B cell (primary cell): Measurements from ENCODE around the gene LTB4R. TPM values are rescaled to one million over a fixed set of nuclear protein-coding genes. Genes with fewer than 3 reads are reported as not detected.

Experiments used
- ATAC-seq: fragments of 200-7000 bp; cut with Tn5 transposase; one replicate; pipeline ENCODE4 v1.10.0; 2021; ENCODE audit warnings: low read depth, mild to moderate bottlenecking, moderate number of reproducible peaks, moderate library complexity
- CTCF ChIA-PET: fragments of 350-600 bp; sonication (Branson Sonifier 250); formaldehyde crosslinking; loops from one replicate; lab custom pipeline; 2021; ENCODE audit warnings: antibody characterized with exemption, inconsistent platforms; lab: Charles Lee
- POLR2A ChIA-PET: fragments of 350-600 bp; sonication (Branson Sonifier 250); formaldehyde crosslinking; loops from one replicate; lab custom pipeline; 2021; ENCODE audit warnings: antibody characterized with exemption; lab: Charles Lee
- DNase-seq: peaks from one replicate; pipeline ENCODE4 v3.0.0; 2013
- H2AFZ ChIP-seq: 2 replicates; pipeline ENCODE4 v1.6.1; 2012; ENCODE audit warnings: mild to moderate bottlenecking, low read depth, low read length; ENCODE audit not compliant: insufficient read depth, poor library complexity, severe bottlenecking
- H3K27ac ChIP-seq, 2 donors: 1 replicate in 1 of 2; 2 replicates in 1 of 2; pipeline ENCODE4 v1.5.1; 2012 to 2013; ENCODE audit warnings: low read length in 2 of 2, mild to moderate bottlenecking in 2 of 2, moderate library complexity in 1 of 2
- H3K27me3 ChIP-seq, 4 experiments: fragments of 200-600 bp in 1 of 4; sonication (generic) in 1 of 4; replicated peaks in 1 of 4; 1 replicate in 2 of 4; 2 replicates in 2 of 4; pipeline versions ENCODE4 v1.6.1 to v1.7.0; 2013 to 2016; ENCODE audit warnings: low read length in 3 of 4, mild to moderate bottlenecking in 2 of 4, mixed read lengths in 1 of 4, moderate library complexity in 1 of 4; ENCODE audit not compliant: insufficient read depth in 4 of 4, control insufficient read depth in 3 of 4; ENCODE audit errors: control extremely low read depth in 1 of 4
- H3K36me3 ChIP-seq, 2 experiments: replicated peaks in 1 of 2; 1 replicate in 1 of 2; 2 replicates in 1 of 2; pipeline versions ENCODE4 v1.6.1 to v1.7.1; 2013; ENCODE audit warnings: low read length in 1 of 2; ENCODE audit not compliant: insufficient read depth in 2 of 2, control insufficient read depth in 1 of 2; ENCODE audit errors: control extremely low read depth in 1 of 2, extremely low read depth in 1 of 2
- H3K4me1 ChIP-seq, 2 donors: fragments of 200-600 bp in 1 of 2; sonication (generic) in 1 of 2; 1 replicate in 1 of 2; 2 replicates in 1 of 2; pipeline versions ENCODE4 v1.5.1 to v1.6.1; 2013 to 2017; ENCODE audit warnings: low read length in 2 of 2; ENCODE audit not compliant: control insufficient read depth in 2 of 2, insufficient read depth in 2 of 2
- H3K4me2 ChIP-seq: replicated peaks from 2 replicates; pipeline ENCODE3; 2012; ENCODE audit warnings: mild to moderate bottlenecking, low read depth, low read length; ENCODE audit not compliant: poor library complexity, severe bottlenecking
- H3K4me3 ChIP-seq, 5 experiments: fragments of 200-600 bp in 1 of 5; sonication (generic) in 1 of 5; 1 replicate in 3 of 5; 2 replicates in 2 of 5; pipeline versions ENCODE4 v1.5.1 to v1.7.0; 2011 to 2016; ENCODE audit warnings: low read length in 4 of 5, mild to moderate bottlenecking in 4 of 5, low read depth in 2 of 5, control low read depth in 1 of 5, moderate library complexity in 1 of 5; ENCODE audit not compliant: insufficient read depth in 1 of 5; ENCODE audit errors: control extremely low read depth in 1 of 5, extremely low read depth in 1 of 5
- H3K79me2 ChIP-seq: fragments of 200-600 bp; sonication (generic); one replicate; pipeline ENCODE4 v1.6.0; 2016; ENCODE audit warnings: low read length; ENCODE audit not compliant: control insufficient read depth, insufficient read depth
- H3K9ac ChIP-seq: fragments of 200-600 bp; sonication (generic); 2 replicates; pipeline ENCODE4 v1.6.1; 2017; ENCODE audit warnings: mild to moderate bottlenecking, low read length, moderate library complexity
- H3K9me3 ChIP-seq, 3 donors: one replicate each; pipeline versions ENCODE4 v1.6.1 to v1.7.1; 2013; ENCODE audit warnings: low read length in 2 of 3; ENCODE audit not compliant: control insufficient read depth in 2 of 3, insufficient read depth in 1 of 3; ENCODE audit errors: control extremely low read depth in 1 of 3
- H4K20me1 ChIP-seq: 2 replicates; pipeline ENCODE4 v1.6.0; 2012; ENCODE audit warnings: mild to moderate bottlenecking, low read length; ENCODE audit not compliant: insufficient read depth, control insufficient read depth, poor library complexity, severe bottlenecking
- H3K27ac Mint-ChIP-seq: one replicate; pipeline ENCODE4 v1.8.0; 2021; ENCODE audit warnings: mixed read lengths
- H3K27me3 Mint-ChIP-seq: one replicate; pipeline ENCODE4 v1.8.0; 2021; ENCODE audit warnings: mixed read lengths
- H3K4me1 Mint-ChIP-seq: one replicate; pipeline ENCODE4 v1.8.0; 2021; ENCODE audit warnings: mixed read lengths
- H3K4me3 Mint-ChIP-seq: one replicate; pipeline ENCODE4 v1.8.0; 2021; ENCODE audit warnings: mixed read lengths
- H3K9me3 Mint-ChIP-seq: one replicate; pipeline ENCODE4 v1.8.0; 2022; ENCODE audit warnings: mixed read lengths; ENCODE audit not compliant: insufficient read depth
- EZH2 ChIP-seq: IDR thresholded peaks from 2 replicates; pipeline ENCODE4 v1.6.1; 2012; ENCODE audit warnings: borderline replicate concordance, low read depth, mild to moderate bottlenecking, moderate library complexity, low read length; ENCODE audit not compliant: insufficient read depth, poor library complexity, severe bottlenecking
- WGBS: methylation state at CpG from one replicate; pipeline ENCODE4 v1.1.5; 2013; ENCODE audit warnings: missing lambda C conversion rate; ENCODE audit not compliant: insufficient coverage; 5-methylcytosine and 5-hydroxymethylcytosine counted together
- intact Hi-C: fragments of 100-400 bp; cut with micrococcal nuclease; formaldehyde crosslinking; loops from one replicate; pipeline ENCODE4 v1.10.0; 2022
- polyA plus RNA-seq: library from polyadenylated mRNA; depleted of rRNA; stranded (reverse); fragments of >200 nt; gene quantifications from 2 replicates; pipeline ENCODE4 v1.2.3, GENCODE V29; 2012
- total RNA-seq, 2 donors: library from RNA; stranded (reverse); fragments of 120-200 nt in 1 of 2; gene quantifications; 1 replicate in 1 of 2; 2 replicates in 1 of 2; pipeline versions ENCODE4 v1.2.3 to v1.2.4, GENCODE V29; 2013 to 2022
- TF ChIP-seq, protein P1 (sequence below): fragments of 200-600 bp; IDR thresholded peaks from one replicate; pipeline ENCODE4 v1.8.0; 2022; ENCODE audit warnings: antibody characterized with exemption, mild to moderate bottlenecking

LTB4R gene
- total and polyA plus RNA-seq, 2 donors (not counting 1 experiment from before 2014, with no cell fraction given), result 8.8 to 19.1 TPM

DNA sequence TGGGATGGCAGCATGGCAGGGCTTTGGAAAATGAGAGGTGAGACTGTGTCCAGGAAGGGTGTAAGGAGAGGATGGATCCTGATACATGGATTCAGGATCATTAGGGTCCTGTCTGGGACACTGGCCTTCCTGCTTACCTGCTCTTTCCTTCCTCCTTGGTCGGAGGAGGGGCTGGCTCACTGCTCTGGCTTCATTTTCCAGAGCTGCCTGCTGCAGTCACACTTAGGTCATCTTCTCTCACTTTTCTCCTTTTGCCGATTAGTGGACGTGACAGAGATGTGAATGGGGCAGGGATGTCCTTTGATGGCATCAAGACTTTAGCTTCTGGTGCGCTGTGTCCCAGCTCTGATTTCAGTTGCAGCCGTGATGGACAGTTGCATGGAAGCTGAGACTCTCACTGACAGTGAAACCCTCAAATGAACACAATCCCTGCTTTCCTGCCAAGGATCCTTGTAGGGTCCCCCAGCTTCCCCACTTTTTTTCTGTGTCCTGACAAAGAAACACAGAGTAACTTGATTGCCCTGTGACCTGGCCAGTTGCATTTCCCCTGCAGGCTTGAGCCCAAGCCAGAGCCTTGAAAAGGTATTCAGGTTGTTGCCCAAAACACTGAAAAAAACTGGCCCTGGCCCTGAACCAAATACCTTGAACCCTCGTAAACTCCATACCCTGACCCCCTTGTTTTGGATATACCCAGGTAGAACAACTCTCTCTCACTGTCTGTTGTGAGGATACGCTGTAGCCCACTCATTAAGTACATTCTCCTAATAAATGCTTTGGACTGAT is 2.8 kb upstream of the LTB4R start:
- WGBS, result 100% methylated on average over 4 of the region's 7 CpGs
- DNase-seq (no peak), ATAC-seq (no peak)
- Histone ChIP-seq H3K27me3 (no peaks in the 10 kb centered on the region), H2AFZ (no peak overlapping the region), H3K36me3 (peaks cover 3 to 50% of the 10 kb centered on the region in 2 experiments), H3K4me3 (no peak overlapping the region), H3K4me2 (no peak overlapping the region), H3K9ac (no peak overlapping the region), H3K27ac (no peak overlapping the region), H4K20me1 (peaks cover 32% of the 10 kb centered on the region), H3K4me1 (peaks cover 30 to 44% of the 10 kb centered on the region in 2 donors), H3K9me3 (no peaks in the 10 kb centered on the region), H3K79me2 (peaks cover 18% of the 10 kb centered on the region)
- Mint-ChIP-seq H3K4me3 (no peak overlapping the region), H3K9me3 (no peaks in the 10 kb centered on the region), H3K27ac (peak overlapping the region; percentile 51), H3K27me3 (no peaks in the 10 kb centered on the region), H3K4me1 (peaks cover 46% of the 10 kb centered on the region)
- intact Hi-C loops, result loop anchor here (1.0 kb wide), 3 partner anchors 9 to 92 kb away; partner anchors contain the start of genes DHRS1, MDP1, NOP9 and RABGGTA
- TF ChIP-seq, protein P1, sequence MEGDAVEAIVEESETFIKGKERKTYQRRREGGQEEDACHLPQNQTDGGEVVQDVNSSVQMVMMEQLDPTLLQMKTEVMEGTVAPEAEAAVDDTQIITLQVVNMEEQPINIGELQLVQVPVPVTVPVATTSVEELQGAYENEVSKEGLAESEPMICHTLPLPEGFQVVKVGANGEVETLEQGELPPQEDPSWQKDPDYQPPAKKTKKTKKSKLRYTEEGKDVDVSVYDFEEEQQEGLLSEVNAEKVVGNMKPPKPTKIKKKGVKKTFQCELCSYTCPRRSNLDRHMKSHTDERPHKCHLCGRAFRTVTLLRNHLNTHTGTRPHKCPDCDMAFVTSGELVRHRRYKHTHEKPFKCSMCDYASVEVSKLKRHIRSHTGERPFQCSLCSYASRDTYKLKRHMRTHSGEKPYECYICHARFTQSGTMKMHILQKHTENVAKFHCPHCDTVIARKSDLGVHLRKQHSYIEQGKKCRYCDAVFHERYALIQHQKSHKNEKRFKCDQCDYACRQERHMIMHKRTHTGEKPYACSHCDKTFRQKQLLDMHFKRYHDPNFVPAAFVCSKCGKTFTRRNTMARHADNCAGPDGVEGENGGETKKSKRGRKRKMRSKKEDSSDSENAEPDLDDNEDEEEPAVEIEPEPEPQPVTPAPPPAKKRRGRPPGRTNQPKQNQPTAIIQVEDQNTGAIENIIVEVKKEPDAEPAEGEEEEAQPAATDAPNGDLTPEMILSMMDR, result peak; percentile 49
- no peak for TF ChIP-seq EZH2
- CTCF ChIA-PET, result interaction anchor here (0.7 to 9.4 kb wide), 48 partner anchors 10 to 294 kb away, joined by 3 to 116 read pairs (median 6); partner anchors contain the start of genes CBLN3, CHMP4A, DCAF11 and DHRS1
- POLR2A ChIA-PET, result interaction anchor here (0.8 to 1.6 kb wide), 3 partner anchors 9 to 66 kb away, joined by 4 to 12 read pairs (median 6); partner anchors contain the start of genes DHRS1, NOP9 and TINF2
